Esophagus squamous epithelium (tissue), 5 donors: ENCODE measurements around the gene MVB12B. TPM values are rescaled to one million over a fixed set of nuclear protein-coding genes. Genes with fewer than 3 reads are reported as not detected.
"Not testable (repeated sequence)": the region's sequence is repeated elsewhere in the genome, so short reads cannot be mapped to it uniquely, and the experiment has no call there.

Experiments
- DNase-seq: peaks from one replicate; lab custom pipeline; 2025; lab: John Stamatoyannopoulos, UW
- H3K27ac ChIP-seq, 4 donors: fragments of 200-600 bp; sonication (generic); one replicate each; pipeline ENCODE4 v1.5.1; 2016 to 2019; ENCODE audit warnings: mild to moderate bottlenecking in 1 of 4
- H3K27me3 ChIP-seq, 4 donors: fragments of 200-600 bp; sonication (generic); 1 replicate in 3 of 4; 2 replicates in 1 of 4; pipeline versions ENCODE4 v1.5.1 to v1.6.0; 2017 to 2021; ENCODE audit warnings: antibody characterized with exemption in 1 of 4
- H3K36me3 ChIP-seq, 3 donors: fragments of 200-600 bp; sonication (generic); one replicate each; pipeline ENCODE4 v1.5.1; 2016 to 2019
- H3K4me1 ChIP-seq, 3 donors: fragments of 200-600 bp; sonication (generic); one replicate each; pipeline ENCODE4 v1.5.1; 2017 to 2019
- H3K4me3 ChIP-seq, 4 donors: fragments of 200-600 bp; sonication (generic); 1 replicate in 3 of 4; 2 replicates in 1 of 4; pipeline ENCODE4 v1.5.1; 2016 to 2019; ENCODE audit warnings: mild to moderate bottlenecking in 2 of 4, moderate library complexity in 1 of 4
- H3K9me3 ChIP-seq, 3 donors: fragments of 200-600 bp; sonication (generic); one replicate each; pipeline ENCODE4 v1.5.1; 2016 to 2019
- POLR2A ChIP-seq, 4 donors: fragments of 450-650 bp; IDR thresholded peaks; one replicate each; pipeline ENCODE4 v1.6.1; 2017; ENCODE audit warnings: antibody characterized with exemption in 4 of 4, mild to moderate bottlenecking in 4 of 4, moderate library complexity in 3 of 4
- WGBS, 2 donors: methylation state at CpG; one replicate each; pipeline ENCODE4 v1.1.5; 2018; 5-methylcytosine and 5-hydroxymethylcytosine counted together
- intact Hi-C: fragments of 100-400 bp; cut with DNase I; formaldehyde crosslinking; loops from one replicate; pipeline ENCODE4 v1.15.0; 2022
- small RNA-seq, 4 donors: library from RNA; depleted of rRNA; stranded (forward); fragments of <200 nt; gene quantifications; one replicate each; pipeline ENCODE3, GENCODE V24; 2016
- total RNA-seq, 4 donors: library from RNA; depleted of rRNA; stranded (reverse); fragments of >200 nt; gene quantifications; one replicate each; pipeline ENCODE4 v1.1.0, GENCODE V29; 2016
- TF ChIP-seq, protein P1 (sequence below), 6 experiments: fragments of 450-650 bp in 4 of 6; fragments of 200-600 bp in 2 of 6; sonication (generic) in 2 of 6; IDR thresholded peaks; one replicate each; pipeline ENCODE4 v1.5.1; 2016 to 2019; ENCODE audit warnings: antibody characterized with exemption in 6 of 6, mild to moderate bottlenecking in 4 of 6, moderate library complexity in 4 of 6
- donor health status: DM: yes; HTN: yes; CAD: no.

Gene MVB12B
- total RNA-seq, 4 donors from 2014 or later = 3.2 to 13.2 (median 5.3) TPM

- H3K4me3 ChIP-seq = no peak overlapping the region
- H3K27ac ChIP-seq = no peak overlapping the region
- intact Hi-C loops = no loop called here
- peaks cover 0 to 21% (median 0%) of the 10 kb centered on the region in 4 donors for H3K27me3 ChIP-seq
- WGBS, 2 donors = 85 to 94% methylated on average over 5 to 6 of the region's 6 CpGs
- H3K4me1 ChIP-seq = no peaks in the 10 kb centered on the region
- DNase-seq = no peak
- H3K36me3 ChIP-seq = no peaks in the 10 kb centered on the region
- TF ChIP-seq, protein P1, sequence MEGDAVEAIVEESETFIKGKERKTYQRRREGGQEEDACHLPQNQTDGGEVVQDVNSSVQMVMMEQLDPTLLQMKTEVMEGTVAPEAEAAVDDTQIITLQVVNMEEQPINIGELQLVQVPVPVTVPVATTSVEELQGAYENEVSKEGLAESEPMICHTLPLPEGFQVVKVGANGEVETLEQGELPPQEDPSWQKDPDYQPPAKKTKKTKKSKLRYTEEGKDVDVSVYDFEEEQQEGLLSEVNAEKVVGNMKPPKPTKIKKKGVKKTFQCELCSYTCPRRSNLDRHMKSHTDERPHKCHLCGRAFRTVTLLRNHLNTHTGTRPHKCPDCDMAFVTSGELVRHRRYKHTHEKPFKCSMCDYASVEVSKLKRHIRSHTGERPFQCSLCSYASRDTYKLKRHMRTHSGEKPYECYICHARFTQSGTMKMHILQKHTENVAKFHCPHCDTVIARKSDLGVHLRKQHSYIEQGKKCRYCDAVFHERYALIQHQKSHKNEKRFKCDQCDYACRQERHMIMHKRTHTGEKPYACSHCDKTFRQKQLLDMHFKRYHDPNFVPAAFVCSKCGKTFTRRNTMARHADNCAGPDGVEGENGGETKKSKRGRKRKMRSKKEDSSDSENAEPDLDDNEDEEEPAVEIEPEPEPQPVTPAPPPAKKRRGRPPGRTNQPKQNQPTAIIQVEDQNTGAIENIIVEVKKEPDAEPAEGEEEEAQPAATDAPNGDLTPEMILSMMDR (IDR thresholded peaks at IDR 0.05) = no peak
- TF ChIP-seq POLR2A (IDR thresholded peaks at IDR 0.05) = no peak
- no peaks in the 10 kb centered on the region for H3K9me3 ChIP-seq
These were observed 225.2 kb downstream of the MVB12B start for GRCh38 chr9:126551812-126552211.

GRCh38 chr9:126554292-126554691 lies 227.7 kb downstream of the MVB12B start:
- 91% methylated on average over 4 of the region's 8 CpGs; no CpG with 5 or more reads in 1 of the 2 donors for WGBS, 2 donors
- Histone ChIP-seq H3K27me3 (peaks cover 0 to 18% (median 0%) of the 10 kb centered on the region in 4 donors), H3K36me3 (no peaks in the 10 kb centered on the region), H3K9me3 (no peaks in the 10 kb centered on the region), H3K27ac (no peak overlapping the region), H3K4me1 (no peaks in the 10 kb centered on the region), H3K4me3 (no peak overlapping the region)
- no peak for TF ChIP-seq POLR2A (IDR thresholded peaks at IDR 0.05)
- TF ChIP-seq, protein P1 (IDR thresholded peaks at IDR 0.05) = no peak
- DNase-seq = no peak
- intact Hi-C loops = no loop called here

DNA sequence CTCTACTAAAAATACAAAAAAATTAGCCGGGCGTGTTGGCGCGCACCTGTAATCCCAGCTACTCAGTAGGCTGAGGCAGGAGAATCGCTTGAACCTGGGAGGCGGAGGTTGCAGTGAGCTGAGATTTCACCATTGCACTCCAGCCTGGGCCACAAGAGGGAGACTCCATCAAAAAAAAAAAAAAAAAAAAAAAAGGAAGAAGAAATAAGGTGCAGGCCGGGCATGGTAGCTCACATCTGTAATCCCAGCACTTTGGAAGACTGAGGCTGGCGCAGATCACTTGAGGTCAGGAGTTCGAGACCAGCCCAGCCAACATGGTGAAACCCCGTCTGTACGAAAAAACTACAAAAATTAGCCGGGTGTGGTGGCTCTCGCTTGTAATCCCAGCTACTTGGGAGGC lies 228.8 kb downstream of the MVB12B start:
- H3K4me3 ChIP-seq, H3K27ac ChIP-seq, H3K9me3 ChIP-seq, H3K4me1 ChIP-seq, DNase-seq, H3K36me3 ChIP-seq: not testable (repeated sequence)
- H3K27me3 ChIP-seq = peaks cover 0 to 22% (median 0%) of the 10 kb centered on the region in 4 donors
- WGBS, 2 donors = 86 to 87% methylated on average over 8 to 12 of the region's 13 CpGs
- intact Hi-C loops = loop anchor here (5.0 kb wide), 1 partner anchor 53 kb away; no protein-coding TSS in a partner anchor

Small RNA genes lying within 50 kb of the gene (small RNA-seq; reads per million reads assigned to genes)
- 0 reads per million in 4 donors for gene RF00108
